GM18907 (cell line): ENCODE data around the gene SPART.

ENCODE experiments used
- ATAC-seq: cut with Tn5 transposase; IDR thresholded peaks from one replicate; pipeline ENCODE4 v1.9.1; 2021; ENCODE audit warnings: mild to moderate bottlenecking, moderate library complexity; ENCODE audit not compliant: unreplicated experiment

The SPART gene

GRCh38 chr13:36258831-36259230 lies 87.4 kb downstream of the SPART start:
- no peak for ATAC-seq
